ENCODE data around the gene MATN1. TPM values are rescaled to one million over a fixed set of nuclear protein-coding genes. Genes with fewer than 3 reads are reported as not detected.

MATN1 gene
- polyA plus RNA-seq, 2 of the 4 experiments (the other 2 are of a cell fraction) = 0.05 to 0.17 TPM

GRCh38 chr1:30716646-30717045 is 6.7 kb downstream of the MATN1 start:
- POLR2A ChIA-PET = no interaction called here
- WGBS (ENCODE audit: missing lambda C conversion rate) = 84% methylated on average over 6 of the region's 8 CpGs
- no peak for FAIRE-seq
- Histone ChIP-seq H3K4me3 (no peak overlapping the region), H3K4me2 (no peak overlapping the region), H3K4me1 (peaks cover 5% of the 10 kb centered on the region; the same call in 2 of the 3 replicates), H3K9me3 (0 out of 3 replicates have a peak, but pooled peaks cover 2% of the 10 kb centered on the region), H3K27ac (no peak overlapping the region)
- no peak for DNase-seq (ENCODE audit: low read depth in 1 of 2, low spot score in 1 of 2)
- CTCF ChIA-PET = interaction anchor here (0.6 to 1.3 kb wide), 3 partner anchors 9 to 1480 kb away, joined by 3 to 8 read pairs (median 4); partner anchors contain the start of gene PTPRU
- no peak for TF ChIP-seq TFCP2L1 (CRISPR knock-in tag; IDR thresholded peaks at IDR 0.05)
- no peak for TF ChIP-seq ZFP36 (IDR thresholded peaks at IDR 0.05; ENCODE audit: borderline replicate concordance, partially characterized antibody)
- no peak for TF ChIP-seq E2F6 (IDR thresholded peaks at IDR 0.05; ENCODE audit: borderline replicate concordance, low read depth)
- no peak for TF ChIP-seq RFX5 (IDR thresholded peaks at IDR 0.05)
- TF ChIP-seq MAX (IDR thresholded peaks at IDR 0.05) = no peak
- TF ChIP-seq ELK1 (IDR thresholded peaks at IDR 0.05; ENCODE audit: low read depth, low read length) = no peak
- TF ChIP-seq SREBF2 (IDR thresholded peaks at IDR 0.05) = no peak
- TF ChIP-seq EP300 (IDR thresholded peaks at IDR 0.05) = no peak
- no peak for TF ChIP-seq MYC (IDR thresholded peaks at IDR 0.05; ENCODE audit: borderline replicate concordance, low read length)
- no peak for TF ChIP-seq MAZ (IDR thresholded peaks at IDR 0.05; ENCODE audit: borderline replicate concordance, low read depth, low read length)
- no peak for TF ChIP-seq CHD4 (IDR thresholded peaks at IDR 0.05; ENCODE audit: borderline replicate concordance)
- TF ChIP-seq ZC3H11A (IDR thresholded peaks at IDR 0.05) = no peak
- no peak for TF ChIP-seq RCOR1 (IDR thresholded peaks at IDR 0.05; ENCODE audit: low read depth, low read length)
- no peak for ATAC-seq

- no peak overlapping the region for H3K4me3 ChIP-seq
- 0 out of 3 replicates have a peak, but pooled peaks cover 2% of the 10 kb centered on the region for H3K9me3 ChIP-seq
- FAIRE-seq (no peak), DNase-seq (ENCODE audit: low read depth in 1 of 2, low spot score in 1 of 2) (no peak), ATAC-seq (no peak)
- no peak overlapping the region for H3K27ac ChIP-seq
- H3K4me2 ChIP-seq = no peak overlapping the region
- ChIA-PET CTCF (interaction anchor here (0.6 to 1.7 kb wide), 4 partner anchors 8 to 1479 kb away, joined by 3 to 8 read pairs (median 4); partner anchors contain the start of gene PTPRU), POLR2A (no interaction called here)
- TF ChIP-seq BCL3 (IDR thresholded peaks at IDR 0.05) (no peak), POLR2A (IDR thresholded peaks at IDR 0.05; ENCODE audit: low read length) (no peak), CBX8 (IDR thresholded peaks at IDR 0.05) (no peak), HES2 (IDR thresholded peaks at IDR 0.05) (no peak), FOSL2 (IDR thresholded peaks at IDR 0.05) (no peak), FOSL2 (CRISPR knock-in tag; IDR thresholded peaks at IDR 0.05) (no peak), EHF (CRISPR knock-in tag; IDR thresholded peaks at IDR 0.05) (no peak), CEBPB (IDR thresholded peaks at IDR 0.05) (no peak), NFE2L2 (conservative IDR thresholded peaks at IDR 0.05; ENCODE audit: low read length) (no peak), BHLHE40 (IDR thresholded peaks at IDR 0.05; ENCODE audit: low read depth, low read length) (no peak), HOXA7 (CRISPR knock-in tag; IDR thresholded peaks at IDR 0.05) (no peak)
- WGBS (ENCODE audit: missing lambda C conversion rate) = 70% methylated on average over 5 of the region's 11 CpGs
- peaks cover 5% of the 10 kb centered on the region; the same call in 2 of the 3 replicates for H3K4me1 ChIP-seq
These were observed 7.5 kb downstream of the MATN1 start for GRCh38 chr1:30715886-30716285.
